Measurements from ENCODE around the gene SH3RF3.

The SH3RF3 gene

DNA sequence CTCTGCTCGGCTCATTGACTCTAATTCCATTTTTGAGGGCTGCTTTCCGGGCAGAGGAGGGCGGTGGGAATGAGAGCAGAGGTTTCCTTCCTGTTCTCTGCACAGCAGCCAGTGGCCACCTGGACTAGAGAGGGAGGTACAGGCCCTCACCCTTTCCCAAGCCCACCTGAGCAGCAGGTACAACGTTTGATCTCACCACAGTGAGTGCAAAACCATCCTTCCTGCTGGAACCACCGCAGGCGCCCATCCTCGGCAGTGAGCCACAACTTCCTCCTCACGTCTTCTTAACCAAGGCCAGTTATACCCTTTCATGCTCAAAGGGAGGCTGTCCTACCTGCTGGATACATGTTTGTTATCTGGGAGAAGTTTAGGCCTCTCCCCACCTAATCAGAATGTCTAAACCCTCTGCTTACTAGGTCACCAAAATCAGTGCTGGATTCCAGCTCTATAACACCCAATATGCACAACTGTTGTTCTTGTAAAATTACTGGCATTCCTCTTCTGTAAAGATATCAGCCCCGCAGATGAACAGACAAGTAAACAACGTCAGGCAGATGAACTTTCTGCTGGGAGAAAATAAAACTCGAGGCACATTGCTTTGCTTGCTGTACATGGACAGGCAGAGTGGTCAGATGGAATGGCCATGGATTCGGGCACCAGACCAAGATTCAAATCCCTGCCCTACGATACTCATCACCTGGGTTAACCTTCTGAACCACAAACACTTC is 191.4 kb downstream of the SH3RF3 start:
- DNase-seq: no peak

DNA sequence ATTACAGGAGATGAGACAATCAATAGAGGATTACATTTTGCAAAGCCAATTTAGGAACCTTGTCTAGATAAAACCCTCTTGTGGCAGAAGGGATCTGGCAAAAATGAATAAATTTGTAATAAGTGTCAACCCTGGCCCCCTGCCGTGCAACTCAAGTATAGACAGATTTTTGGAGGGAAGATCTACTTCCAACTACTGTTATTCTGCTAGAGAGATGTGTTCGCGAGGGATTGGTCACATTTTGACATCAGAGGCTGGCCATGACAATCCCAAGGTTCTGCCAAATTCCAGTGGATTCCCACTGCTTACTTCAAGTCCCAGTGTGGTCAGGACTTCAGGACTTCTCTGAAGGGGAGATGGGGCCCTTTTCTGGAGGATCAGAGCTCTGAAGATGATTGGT is 192.6 kb downstream of the SH3RF3 start:
- no peak for DNase-seq

DNA sequence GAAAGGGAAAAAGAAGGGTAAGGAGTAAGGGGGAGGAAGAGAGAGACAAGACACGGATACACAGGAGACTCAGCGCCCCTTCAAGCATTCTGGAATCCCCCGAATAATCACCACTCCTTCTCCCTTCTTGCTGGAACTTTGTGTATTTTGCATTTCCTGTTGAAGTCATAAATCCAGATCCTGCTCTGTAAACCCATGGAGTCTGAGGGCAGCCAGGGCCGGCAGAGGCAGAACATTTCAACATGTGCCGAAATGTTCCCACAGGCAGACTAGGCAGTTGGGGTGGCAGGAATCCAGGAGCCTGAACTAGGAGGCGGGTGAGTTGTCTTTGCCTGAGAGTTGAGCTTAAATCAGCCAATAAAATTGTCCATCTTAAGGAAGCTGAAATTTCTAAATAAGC is 193.1 kb downstream of the SH3RF3 start:
- DNase-seq: no peak

DNA sequence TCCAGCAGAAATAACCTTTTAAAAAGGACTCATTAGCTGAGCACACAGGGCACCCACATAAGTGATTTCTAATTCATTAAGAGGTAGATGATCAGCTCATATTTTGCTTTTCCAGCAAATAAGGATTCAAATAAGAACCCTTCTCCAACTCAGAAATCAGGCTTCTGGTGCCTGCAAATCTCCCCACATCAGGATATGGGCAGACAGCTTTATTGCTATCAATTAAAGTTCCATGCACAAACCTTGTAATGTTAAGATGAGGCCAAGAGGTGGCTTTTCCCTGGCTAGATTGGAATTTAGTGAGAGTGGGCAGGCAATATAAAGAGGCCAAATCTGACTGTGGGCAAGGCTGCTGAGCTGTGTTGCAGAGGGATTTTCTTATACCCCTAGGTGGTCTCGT is 193.6 kb downstream of the SH3RF3 start:
- DNase-seq: no peak

DNA sequence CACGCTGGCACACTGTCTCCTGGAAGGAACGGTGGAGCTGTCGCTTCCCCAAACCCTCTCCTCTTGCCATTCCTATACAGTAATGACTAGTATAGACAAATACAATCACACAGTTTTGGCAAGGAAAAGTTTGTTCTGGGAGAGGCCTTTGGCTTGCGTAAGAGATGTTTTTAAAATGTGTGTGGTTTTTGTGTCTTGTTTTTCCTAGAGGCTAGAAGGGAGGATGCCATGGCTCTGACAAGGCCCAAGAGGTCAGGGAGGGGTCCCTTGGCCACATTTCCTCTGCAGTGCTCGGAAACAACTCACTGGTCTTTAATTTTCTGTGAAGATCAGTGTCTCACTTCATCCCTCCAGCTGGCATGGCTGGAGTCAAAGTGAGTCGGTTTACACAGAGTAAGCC is 195.9 kb downstream of the SH3RF3 start:
- DNase-seq: no peak

DNA sequence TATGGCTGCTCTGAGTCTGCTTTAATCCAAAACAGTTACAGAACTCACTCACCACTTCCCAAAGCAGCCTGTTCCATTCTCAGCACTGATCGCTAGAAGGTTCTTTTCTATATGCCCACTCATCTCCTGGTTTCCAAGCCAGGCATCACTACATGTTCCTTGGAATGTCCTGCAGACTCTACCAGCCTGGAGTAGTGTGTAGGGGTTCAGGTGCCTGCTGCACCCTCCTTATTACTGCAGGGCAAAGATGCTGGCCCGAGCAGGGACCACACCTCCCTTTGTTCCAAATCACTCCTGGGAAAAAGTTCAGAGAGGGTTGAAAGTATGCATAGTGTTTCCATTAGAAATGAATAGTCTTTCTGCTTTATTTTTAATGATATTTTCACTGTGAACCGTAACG is 196.6 kb downstream of the SH3RF3 start:
- DNase-seq: no peak

DNA sequence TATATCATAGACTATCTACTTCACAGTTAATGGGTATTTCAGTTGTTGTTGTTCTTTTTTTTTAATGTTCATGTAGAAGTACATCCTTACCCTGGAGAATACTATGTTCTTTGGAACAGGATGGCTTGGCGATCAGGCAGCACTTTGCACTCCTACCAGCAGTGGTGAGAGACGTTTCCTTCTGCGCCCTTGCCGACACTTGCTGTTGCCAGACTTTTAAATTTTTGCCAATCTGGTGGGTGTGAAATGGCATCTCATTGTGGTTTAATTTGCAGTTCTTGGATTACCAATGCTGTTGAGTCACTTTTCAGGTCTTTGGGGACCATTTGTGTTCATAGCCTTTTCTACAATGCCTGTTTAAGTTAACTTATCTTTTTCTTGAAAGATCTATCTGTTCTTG is 197.3 kb downstream of the SH3RF3 start:
- DNase-seq: no peak

DNA sequence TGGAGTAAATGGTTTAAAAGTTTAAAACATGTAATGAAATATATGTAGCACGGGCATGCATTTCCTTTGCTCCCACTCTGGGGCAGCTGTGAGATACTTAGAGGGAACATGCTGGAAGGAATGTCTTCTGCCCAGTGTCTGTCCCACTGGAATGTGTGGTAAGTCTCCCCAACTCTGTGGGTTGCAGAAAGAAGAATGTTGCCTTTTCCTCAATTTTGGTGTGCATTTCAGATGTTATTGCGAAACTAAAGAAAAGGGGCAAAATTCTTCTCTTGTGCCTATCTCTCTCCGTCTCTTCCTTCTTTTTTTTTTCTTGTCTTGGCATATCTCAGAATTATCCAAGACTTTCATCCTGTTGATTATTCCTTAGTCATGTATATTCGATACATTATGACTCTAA is 201.1 kb downstream of the SH3RF3 start:
- no peak for DNase-seq

DNA sequence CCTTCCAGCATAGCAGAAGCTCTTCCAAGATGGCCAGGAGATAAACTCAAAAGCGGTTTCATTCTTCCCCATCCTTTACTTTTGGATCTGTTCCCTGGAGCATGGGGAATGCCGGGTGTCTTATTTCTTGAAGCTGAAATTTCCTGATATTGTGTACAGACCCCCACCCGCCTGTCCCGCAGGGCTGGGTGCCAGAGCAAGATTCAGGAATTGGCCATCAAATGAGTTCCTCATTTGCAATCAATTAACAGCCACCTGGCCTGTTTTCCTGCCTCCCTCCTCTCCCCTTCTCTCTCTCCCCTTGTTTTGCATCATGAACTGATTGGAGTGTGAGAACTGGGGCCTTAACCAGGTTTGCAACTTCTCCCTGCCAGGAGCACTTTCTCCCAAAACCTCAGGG is 202.1 kb downstream of the SH3RF3 start:
- no peak for DNase-seq

DNA sequence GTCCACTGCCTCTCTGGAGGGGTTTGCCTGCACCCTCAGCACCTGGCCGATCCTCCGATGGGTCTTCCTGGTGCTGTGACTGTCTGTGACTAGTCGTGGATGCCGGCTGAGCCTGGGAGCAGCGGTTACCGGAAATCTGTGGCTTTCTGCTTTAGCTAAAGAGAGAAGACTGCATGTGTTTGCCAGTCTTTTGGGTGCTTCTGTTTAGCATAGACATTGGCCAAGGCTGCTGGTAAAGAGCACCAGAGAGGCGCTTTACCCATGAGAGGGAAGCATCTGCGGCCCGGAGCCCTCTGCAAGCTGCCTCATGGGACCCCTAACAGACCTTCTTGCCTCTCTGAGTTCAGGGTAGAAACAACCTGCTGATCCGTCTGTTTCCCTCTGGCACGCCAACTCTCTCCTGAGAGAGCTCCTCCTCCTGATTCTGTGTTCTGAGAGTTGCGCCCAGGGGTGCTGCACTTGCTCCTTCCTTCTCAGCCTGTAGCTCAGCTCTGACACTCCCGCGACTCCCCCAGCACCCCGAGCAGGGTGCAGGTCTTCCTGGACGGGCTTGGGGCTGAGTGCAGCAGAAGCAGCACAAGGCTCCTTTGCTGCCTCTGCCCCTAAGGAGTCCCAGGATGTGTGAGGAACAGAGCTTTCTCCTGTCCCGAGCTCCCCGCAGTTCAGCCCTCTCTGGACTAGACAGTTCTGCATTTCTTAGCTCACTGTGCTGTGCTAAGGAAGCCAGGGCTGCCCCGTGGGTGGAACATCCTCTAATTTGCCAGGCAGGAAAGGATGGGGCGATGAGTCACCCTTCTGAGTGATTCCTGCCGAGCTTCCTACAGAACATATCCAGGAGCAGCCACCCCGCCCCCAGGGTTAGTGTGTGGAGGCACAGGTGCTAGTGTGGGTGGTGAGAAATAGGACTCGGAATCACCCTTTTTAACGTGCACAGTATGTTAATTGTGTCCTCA is 203.2 kb downstream of the SH3RF3 start:
- no peak for DNase-seq

DNA sequence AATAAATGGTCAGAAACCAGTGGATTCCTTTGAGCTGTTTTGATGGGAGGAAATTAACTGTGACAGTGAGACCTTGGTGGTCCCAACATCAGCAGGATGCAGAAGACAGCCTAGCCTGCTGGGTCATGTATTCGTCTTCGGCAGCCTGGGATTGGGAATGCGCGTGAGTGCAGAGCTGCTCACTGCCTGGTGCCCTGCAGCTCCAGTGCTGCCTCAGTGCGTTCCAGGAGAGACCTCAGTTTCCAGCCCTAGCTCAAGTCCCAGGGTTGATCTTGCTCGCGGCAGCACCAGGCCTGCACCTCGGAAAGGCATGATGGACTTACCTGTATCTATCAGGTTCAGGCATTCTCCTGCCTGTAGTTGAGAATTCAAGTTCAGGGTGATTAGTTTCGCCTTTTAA is 203.9 kb downstream of the SH3RF3 start:
- DNase-seq: no peak

DNA sequence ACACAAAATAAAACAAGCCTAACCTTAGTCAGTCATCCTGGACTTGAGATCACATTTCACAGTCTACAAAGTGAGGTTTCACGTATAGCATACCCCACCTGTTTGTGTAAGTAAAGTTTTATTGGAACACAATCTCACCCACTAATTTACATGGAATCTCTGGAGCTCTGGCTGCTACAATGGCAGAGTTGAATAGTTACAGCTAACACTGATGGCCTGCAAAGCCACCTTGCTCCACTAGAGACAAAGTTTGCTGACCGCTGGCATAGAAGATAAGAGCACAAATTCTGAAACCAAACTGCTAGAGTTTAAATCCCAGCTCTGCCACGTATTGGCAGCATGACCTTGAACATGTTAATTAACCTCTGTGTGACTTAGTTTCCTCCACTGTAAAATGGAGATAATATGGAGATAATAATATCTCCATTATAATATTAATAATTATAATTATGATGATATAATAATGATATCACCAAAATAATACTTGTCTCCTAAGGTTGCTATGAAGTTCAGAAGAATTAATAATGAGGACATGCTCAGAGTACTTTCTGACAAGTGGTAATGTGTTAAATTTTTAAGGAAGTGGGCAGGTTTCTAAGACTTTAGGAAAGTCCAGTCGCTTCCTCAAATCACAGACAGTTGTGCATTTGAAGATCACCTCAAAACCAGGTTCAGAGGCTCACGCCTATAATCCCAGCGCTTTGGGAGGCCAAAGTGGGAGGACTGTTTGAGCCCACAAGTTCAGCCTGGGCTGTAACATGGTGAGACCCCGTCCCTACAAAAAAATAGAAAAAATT is 204.6 kb downstream of the SH3RF3 start:
- DNase-seq: no peak

DNA sequence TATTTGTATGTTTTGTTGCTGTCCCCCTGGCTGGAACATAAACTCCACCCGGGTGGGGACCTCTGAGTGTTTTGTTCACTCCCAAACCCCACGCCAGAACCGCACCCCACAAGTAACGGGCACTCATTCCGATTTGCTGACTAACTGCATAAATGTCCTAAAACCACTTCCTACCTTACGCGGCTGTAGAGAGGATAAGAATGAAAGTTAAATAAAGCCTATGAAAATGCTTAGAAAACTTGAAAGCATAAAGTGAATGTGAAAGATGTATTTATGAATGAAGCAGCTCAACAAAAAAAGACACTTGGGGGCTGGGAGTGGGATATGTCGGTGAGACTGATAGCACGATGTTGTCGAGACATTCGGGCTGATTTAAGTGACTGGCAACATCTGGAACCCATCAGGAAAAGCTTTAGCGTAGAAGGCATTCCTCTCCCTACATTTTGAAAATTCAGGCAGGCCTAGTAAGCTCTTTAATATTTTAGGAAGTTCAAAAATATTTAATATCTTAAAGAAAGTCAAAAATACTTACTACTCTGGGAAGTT is 206.7 kb downstream of the SH3RF3 start:
- no peak for DNase-seq

DNA sequence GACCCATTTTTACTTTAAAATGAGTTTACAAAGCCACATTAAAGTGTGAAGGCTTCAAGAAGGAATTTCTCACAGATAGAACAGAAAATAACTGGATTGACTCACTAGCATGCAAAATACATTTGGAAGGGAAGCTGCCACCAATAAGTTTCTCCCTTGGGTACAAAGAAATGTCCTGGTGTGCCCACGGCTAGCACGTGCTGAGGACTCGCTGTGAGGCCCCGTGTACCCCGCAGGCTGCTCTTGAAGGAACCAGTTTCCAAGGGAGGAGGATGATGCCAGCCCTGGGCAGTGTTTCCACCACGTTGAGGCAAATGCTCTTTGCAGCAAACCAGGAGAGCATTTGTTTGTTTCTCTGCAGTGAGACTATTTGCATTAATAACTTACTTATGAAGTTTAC is 207.3 kb downstream of the SH3RF3 start:
- DNase-seq: no peak

DNA sequence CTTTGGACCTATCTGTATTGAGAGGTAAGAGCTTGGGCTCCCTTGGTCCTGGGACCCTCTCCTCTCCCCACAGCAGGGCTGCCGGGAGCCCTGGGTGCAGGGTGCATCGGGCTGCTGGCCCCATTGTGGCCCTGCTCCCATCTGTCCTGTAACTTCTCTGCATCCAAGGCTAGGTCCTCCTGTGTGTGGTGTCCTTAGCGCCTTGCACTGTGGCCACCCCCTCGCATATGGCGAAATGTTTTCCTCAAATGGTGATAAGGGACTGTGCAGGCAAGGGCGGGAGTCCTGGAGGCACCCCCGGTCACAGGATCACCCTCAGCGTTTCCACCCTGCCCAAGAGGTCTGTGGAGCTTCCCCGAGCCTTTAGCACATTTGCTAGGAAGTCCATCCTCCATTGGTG is 208.2 kb downstream of the SH3RF3 start:
- DNase-seq: no peak

DNA sequence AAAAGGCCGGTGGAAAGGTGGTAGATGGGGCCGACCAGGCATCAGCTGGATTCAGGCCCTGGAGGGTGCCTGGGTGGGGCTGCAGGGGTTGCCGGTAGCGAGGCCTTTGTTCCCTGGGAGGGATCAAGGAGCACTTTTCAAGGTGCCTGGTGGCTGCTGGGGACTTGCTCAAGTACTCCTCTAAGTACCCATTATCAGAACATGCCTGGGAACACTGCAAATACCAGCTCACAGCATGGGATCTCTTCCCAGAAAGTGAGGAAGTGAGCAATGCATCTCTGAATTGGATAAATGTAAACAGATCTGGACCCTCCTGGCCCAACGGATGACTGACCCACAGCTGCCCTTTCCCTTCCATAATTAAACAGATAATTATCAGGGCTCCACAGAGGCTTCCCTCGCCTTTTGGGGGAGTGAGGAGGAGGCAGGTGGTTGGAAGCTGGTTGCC is 210.5 kb downstream of the SH3RF3 start:
- no peak for DNase-seq

DNA sequence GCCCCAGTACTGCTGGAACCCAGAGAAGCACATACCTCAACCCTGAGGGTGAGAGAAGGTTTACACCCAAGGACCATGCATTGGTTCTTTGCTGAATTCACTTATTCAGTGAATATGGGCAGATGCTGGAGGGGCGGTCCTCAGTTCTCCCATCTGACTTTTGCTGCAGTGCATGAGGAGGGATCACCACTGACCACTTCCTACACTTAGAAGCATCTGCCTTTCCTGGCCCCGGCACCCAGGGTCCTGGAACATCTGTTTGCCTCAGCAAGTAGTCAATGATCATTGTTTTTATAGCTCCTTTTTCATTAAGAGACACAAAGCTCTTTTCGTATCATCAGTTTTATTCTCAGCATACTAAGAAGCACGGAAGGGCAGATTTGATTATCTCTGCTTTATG is 211.4 kb downstream of the SH3RF3 start:
- DNase-seq: no peak

DNA sequence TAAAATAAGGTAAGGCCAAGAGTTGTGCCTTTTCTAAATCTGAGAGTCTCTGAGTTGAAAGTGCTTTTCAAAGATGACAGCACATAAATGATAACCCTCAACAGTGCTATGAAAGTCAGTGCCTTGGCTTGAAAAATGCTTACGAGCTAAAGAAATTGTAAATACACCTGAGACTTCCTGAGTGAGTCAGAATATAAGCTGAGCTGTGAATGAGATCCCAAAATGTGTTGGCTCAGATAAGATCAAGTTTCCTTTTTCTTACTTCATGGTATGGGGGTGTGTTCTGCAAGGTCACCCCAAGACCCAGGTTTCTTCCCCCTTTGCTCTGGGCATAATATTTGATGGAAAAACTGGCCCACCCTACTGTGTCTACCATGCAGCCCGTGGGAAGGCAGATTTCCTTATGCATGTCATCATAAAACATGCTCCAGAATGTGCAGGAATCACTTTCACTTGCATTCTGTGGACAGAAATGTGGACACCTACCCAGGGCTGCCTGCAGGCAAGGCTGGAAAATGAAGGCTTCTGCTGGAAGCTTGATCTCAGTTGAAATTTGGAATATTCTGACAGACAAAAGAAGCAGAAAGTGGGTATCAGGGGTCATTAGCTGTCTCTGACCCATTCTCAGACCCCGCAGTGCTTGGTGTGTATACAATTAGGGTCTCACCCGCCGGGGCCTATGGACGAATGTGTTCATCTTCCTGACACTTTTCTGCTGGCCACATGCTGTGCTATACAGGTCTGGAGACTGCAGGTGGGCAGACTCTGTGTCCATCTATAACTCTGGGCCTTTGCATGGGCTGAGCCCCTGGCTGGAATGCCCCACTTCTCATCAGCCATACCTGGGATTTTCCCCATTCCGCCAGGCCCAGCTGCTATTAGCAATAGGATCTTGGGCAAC is 212.6 kb downstream of the SH3RF3 start:
- no peak for DNase-seq

DNA sequence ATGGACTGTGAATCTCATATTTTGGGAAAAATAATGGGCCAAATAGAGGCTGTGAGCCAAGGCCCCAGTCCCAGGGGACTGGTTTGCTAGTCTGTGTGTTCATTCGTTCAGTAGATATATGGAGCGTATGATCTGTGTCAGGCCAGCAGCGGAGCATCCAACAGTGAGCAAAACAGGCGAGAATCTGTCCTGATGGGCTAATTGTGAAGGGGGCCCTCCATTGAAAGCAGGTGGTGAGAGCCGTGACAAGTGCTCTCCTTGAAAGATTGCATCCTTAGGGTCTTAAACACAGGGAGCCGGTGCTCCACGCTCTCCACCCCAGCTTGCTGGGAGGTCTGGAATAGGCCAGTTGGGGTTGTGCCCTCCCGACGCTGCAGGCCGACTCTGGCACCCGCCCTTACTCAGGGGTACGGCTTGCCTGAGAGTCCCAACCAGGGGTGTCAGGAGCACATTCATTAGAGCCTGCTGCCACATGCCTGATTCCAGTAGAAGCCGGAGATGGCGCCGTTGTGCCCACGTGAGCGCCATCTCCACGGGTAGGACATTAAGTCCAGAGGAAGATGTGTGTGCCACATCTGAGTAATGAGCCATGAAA is 213.3 kb downstream of the SH3RF3 start:
- no peak for DNase-seq

DNA sequence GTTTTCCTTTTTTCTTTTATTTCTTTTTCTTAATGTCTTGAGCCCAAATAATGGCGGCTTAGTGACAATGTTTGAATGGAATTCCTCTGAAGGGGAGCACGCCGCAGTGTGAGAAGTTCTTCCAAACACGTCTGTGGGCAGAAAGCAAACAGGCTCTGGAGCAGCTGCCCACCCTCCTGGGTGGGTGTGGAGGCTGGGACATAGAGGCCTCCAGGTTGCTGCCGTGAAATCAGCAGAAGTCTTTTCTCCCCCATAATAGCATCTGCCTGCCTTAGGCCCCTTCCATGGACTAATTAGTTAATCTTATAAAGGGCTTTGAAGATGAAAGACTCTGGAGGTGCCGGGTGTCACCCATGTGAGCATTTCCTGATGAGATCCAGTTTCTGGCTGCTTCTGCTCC is 213.9 kb downstream of the SH3RF3 start:
- DNase-seq: no peak

DNA sequence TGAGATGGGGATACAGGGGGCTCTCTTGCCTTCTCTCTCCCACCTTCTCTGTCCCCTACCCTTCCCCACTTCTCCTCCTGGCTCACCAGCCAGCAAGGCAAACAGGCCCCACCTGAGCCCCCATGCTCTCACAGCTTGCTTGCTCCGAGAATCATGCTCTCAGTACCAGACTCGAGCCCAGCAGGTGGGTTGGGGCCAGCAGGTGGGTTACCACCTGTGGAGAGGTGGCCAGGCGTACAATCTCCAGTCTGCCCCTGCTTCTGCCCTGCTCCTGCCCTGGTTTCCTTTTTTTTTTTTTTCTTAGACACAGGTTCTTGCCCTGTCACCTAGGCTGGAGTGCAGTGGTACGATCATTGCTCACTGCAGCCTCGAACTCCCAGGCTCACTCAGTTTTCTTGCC is 214.5 kb downstream of the SH3RF3 start:
- DNase-seq: no peak

Measured in CD4-positive, alpha-beta T cell treated with Interleukin-21 for 1 hour (primary cell).